Activated B cell treated with CpG ODN at 0.5 μM for 24 hours (primary cell): ENCODE data around the gene KATNB1. TPM values are rescaled to one million over a fixed set of nuclear protein-coding genes. Genes with fewer than 3 reads are reported as not detected.

ENCODE experiments used
- ATAC-seq: fragments of 200-7000 bp; cut with Tn5 transposase; one replicate; pipeline ENCODE4 v1.10.0; 2021; ENCODE audit warnings: low read depth, mild to moderate bottlenecking, moderate library complexity
- CTCF ChIA-PET: fragments of 350-600 bp; sonication (Branson Sonifier 250); formaldehyde crosslinking; loops from one replicate; lab custom pipeline; 2021; ENCODE audit warnings: antibody characterized with exemption; lab: Charles Lee
- POLR2A ChIA-PET: fragments of 350-600 bp; sonication (Branson Sonifier 250); formaldehyde crosslinking; loops from one replicate; lab custom pipeline; 2021; ENCODE audit warnings: antibody characterized with exemption; lab: Charles Lee
- DNase-seq: peaks from one replicate; pipeline ENCODE4 v3.0.0; 2022
- H3K27ac Mint-ChIP-seq: one replicate; pipeline ENCODE4 v1.8.0; 2020; ENCODE audit warnings: mixed read lengths
- H3K27me3 Mint-ChIP-seq: one replicate; pipeline ENCODE4 v1.8.0; 2021; ENCODE audit warnings: mixed read lengths
- H3K36me3 Mint-ChIP-seq: one replicate; pipeline ENCODE4 v1.8.0; 2021; ENCODE audit warnings: low read depth, mixed read lengths
- H3K4me1 Mint-ChIP-seq: one replicate; pipeline ENCODE4 v1.8.0; 2021; ENCODE audit warnings: mixed read lengths
- H3K4me3 Mint-ChIP-seq: one replicate; pipeline ENCODE4 v1.8.0; 2020; ENCODE audit warnings: mild to moderate bottlenecking, mixed read lengths
- H3K9me3 Mint-ChIP-seq: one replicate; pipeline ENCODE4 v1.8.0; 2020; ENCODE audit warnings: mixed read lengths
- intact Hi-C: fragments of 100-400 bp; cut with micrococcal nuclease; formaldehyde crosslinking; loops from one replicate; pipeline ENCODE4 v1.15.1; 2024
- total RNA-seq: library from RNA; stranded (reverse); gene quantifications from 2 replicates; pipeline ENCODE4 v1.2.3, GENCODE V29; 2022
- TF ChIP-seq, protein P1 (sequence below): fragments of 200-600 bp; IDR thresholded peaks from one replicate; pipeline ENCODE4 v1.8.0; 2022; ENCODE audit warnings: antibody characterized with exemption, mild to moderate bottlenecking

The KATNB1 gene
- total RNA-seq, 1 donor from 2014 or later = 16.8 TPM

DNA sequence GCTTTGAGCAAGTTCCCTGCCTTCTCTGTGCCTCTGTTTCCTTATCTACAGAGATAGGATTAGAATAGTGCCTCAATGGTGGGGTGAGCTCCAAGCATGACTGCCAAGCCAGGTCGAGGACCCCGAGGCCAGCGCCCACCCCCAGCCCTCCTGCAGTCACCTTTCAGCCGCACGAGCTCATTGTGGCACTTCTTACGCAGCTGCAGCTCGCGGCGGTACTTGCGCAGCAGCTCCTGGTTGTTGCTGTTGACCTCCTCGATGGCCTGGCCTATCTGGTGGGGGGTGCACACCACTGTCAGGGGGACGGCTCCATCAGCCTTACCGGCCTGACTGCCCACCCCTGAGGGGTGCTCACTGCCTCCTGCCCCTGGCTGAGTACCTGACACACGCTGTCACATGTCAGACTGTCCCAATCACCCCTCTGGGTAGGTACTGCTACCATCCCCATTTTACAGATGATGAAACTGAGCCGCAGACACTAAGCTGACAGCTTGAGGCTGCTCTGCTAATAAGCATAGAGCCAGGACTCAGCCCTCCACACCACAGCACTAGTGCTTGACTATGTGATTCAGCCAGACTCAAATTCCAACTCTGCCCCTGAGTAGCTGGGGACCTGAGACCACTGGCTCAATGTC, 31.3 kb downstream of the KATNB1 start:
- Mint-ChIP-seq H3K9me3 (no peaks in the 10 kb centered on the region), H3K4me3 (no peak overlapping the region), H3K27ac (no peak overlapping the region), H3K4me1 (no peaks in the 10 kb centered on the region), H3K36me3 (no peaks in the 10 kb centered on the region), H3K27me3 (no peaks in the 10 kb centered on the region)
- intact Hi-C loops = no loop called here
- no peak for ATAC-seq
- TF ChIP-seq, protein P1, sequence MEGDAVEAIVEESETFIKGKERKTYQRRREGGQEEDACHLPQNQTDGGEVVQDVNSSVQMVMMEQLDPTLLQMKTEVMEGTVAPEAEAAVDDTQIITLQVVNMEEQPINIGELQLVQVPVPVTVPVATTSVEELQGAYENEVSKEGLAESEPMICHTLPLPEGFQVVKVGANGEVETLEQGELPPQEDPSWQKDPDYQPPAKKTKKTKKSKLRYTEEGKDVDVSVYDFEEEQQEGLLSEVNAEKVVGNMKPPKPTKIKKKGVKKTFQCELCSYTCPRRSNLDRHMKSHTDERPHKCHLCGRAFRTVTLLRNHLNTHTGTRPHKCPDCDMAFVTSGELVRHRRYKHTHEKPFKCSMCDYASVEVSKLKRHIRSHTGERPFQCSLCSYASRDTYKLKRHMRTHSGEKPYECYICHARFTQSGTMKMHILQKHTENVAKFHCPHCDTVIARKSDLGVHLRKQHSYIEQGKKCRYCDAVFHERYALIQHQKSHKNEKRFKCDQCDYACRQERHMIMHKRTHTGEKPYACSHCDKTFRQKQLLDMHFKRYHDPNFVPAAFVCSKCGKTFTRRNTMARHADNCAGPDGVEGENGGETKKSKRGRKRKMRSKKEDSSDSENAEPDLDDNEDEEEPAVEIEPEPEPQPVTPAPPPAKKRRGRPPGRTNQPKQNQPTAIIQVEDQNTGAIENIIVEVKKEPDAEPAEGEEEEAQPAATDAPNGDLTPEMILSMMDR = no peak
- no peak for DNase-seq
- ChIA-PET CTCF (no interaction called here), POLR2A (no interaction called here)

DNA sequence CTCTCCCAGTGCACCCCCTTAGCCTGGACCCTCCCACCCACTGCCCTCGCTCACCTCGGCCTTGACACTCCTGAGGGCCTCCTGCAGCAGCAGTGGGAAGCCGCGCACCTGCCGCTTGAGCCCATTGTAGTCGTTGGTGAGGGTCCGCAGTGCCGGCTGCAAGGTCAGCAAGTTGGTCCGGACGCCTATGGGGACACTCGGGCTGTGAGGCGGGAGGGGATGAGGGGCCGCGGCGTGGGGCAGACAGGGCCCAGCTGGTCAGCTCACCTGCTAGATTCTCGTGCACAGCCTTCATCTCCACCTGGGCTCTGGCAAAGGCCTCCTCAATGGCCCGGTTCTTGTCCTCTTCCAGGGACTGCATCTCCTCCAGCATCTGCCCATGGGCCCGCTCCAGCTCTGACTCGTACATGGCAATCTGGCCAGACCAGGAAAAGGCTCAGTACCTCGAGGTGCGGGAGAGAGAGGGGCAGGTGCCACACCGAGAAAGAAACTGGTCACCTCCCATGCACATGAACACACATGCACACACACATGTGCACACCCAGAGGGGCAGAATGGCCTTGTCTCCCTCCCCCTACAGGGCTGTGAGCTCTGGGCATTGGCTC, 34.1 kb downstream of the KATNB1 start:
- no peak overlapping the region for H3K27ac Mint-ChIP-seq
- CTCF ChIA-PET = interaction anchor here (0.5 kb wide), 1 partner anchor 21 kb away, joined by 3 read pairs; no protein-coding TSS in a partner anchor

DNA sequence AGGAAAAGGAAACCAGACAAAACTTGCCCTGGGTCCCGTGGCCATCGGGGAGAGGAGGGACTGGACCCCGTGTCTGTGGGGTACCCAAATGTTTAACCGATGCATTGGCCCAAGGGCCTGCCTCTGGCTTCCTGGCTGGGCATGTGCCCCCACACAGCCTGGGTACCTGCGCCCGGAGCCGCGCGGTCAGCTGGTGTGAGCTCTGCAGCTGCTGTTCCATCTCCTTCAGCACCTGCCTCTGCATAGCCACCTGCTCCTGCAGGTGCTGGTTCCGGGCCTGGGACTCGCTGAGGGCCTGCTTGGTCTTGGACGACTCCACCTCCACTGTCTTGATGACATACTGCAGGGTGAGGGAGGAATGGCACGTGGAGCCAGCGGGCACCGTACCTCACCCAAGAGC, 34.8 kb downstream of the KATNB1 start:
- CTCF ChIA-PET = no interaction called here
- no peaks in the 10 kb centered on the region for H3K27me3 Mint-ChIP-seq
- TF ChIP-seq, protein P1 = no peak
- no peaks in the 10 kb centered on the region for H3K4me1 Mint-ChIP-seq
- intact Hi-C loops = no loop called here
- no peak overlapping the region for H3K4me3 Mint-ChIP-seq
- ATAC-seq (no peak), DNase-seq (no peak)
- POLR2A ChIA-PET = no interaction called here
- H3K27ac Mint-ChIP-seq = no peak overlapping the region
- no peaks in the 10 kb centered on the region for H3K36me3 Mint-ChIP-seq
- no peaks in the 10 kb centered on the region for H3K9me3 Mint-ChIP-seq

More for the DNA sequence above, 34.1 kb downstream of the KATNB1 start:
- H3K9me3 Mint-ChIP-seq = no peaks in the 10 kb centered on the region
- H3K4me3 Mint-ChIP-seq = no peak overlapping the region
- POLR2A ChIA-PET = no interaction called here
- H3K27me3 Mint-ChIP-seq = no peaks in the 10 kb centered on the region
- TF ChIP-seq, protein P1 = no peak
- no peak for DNase-seq
- intact Hi-C loops = no loop called here
- no peaks in the 10 kb centered on the region for H3K36me3 Mint-ChIP-seq
- no peaks in the 10 kb centered on the region for H3K4me1 Mint-ChIP-seq
- ATAC-seq = no peak

DNA sequence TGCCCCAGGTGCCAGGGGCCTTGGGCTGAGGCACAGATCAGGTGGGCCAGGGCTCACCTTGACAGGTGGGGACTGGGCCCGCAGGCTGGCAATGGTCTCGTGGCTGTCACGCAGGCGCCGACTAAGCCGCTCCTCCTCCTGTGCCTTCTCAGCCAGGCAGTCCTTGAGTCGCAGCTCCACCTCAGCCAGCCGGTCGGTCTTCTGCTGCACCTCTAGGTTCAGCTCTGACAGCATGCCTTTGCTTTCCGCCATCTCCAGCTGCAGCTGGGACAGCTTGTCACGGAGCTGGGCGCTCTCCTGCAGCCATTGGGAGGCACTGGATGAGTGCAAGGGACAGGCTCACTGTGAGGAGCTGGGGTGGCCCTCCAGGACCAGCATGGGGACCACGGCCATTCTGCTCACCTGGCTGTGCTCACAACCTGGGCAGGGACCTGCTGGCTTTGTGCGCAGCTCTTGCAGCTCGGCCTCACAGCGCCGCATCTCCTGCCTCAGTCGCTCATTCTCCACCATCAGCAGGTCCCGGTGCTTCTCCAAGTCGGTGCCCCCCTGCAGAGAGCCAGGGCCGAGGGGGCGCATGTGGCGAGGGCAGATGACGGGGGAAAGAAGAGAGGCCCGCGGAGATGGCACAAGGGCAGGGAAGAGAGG, 35.7 kb downstream of the KATNB1 start:
- intact Hi-C loops = no loop called here
- ChIA-PET CTCF (no interaction called here), POLR2A (no interaction called here)
- Mint-ChIP-seq H3K27me3 (no peaks in the 10 kb centered on the region), H3K4me3 (no peak overlapping the region), H3K9me3 (no peaks in the 10 kb centered on the region), H3K4me1 (no peaks in the 10 kb centered on the region), H3K36me3 (no peaks in the 10 kb centered on the region), H3K27ac (no peak overlapping the region)
- DNase-seq (no peak), ATAC-seq (no peak)
- TF ChIP-seq, protein P1 = no peak

DNA sequence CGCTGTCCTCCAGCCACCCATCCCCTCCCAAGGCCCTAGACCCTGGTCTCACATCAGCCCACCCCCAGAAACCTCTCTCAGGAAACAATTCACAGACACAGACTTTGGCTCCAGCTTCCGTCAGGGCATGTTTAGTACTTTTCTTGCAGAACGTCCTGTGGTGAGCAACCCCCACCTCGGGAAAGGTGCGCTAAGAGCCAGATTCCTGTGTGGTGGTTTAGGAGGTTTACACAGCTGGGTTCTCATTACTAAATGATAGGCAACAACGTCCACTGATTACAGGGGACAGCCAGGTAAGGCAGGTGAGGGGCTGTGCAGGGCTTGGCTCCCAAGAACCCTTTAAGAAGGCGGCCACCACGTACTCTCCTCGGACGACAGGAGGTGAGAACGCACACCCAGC, 37.4 kb downstream of the KATNB1 start:
- H3K27me3 Mint-ChIP-seq = no peaks in the 10 kb centered on the region
- ATAC-seq (no peak), DNase-seq (no peak)
- H3K4me3 Mint-ChIP-seq = no peak overlapping the region
- POLR2A ChIA-PET = interaction anchor here (0.6 kb wide), 1 partner anchor 13 kb away, joined by 3 read pairs; no protein-coding TSS in a partner anchor
- intact Hi-C loops = no loop called here
- H3K36me3 Mint-ChIP-seq = no peaks in the 10 kb centered on the region
- H3K4me1 Mint-ChIP-seq = no peaks in the 10 kb centered on the region
- CTCF ChIA-PET = no interaction called here
- no peak overlapping the region for H3K27ac Mint-ChIP-seq
- H3K9me3 Mint-ChIP-seq = no peaks in the 10 kb centered on the region
- TF ChIP-seq, protein P1 = no peak
